PC-9 (cell line): ENCODE measurements around the gene SRPK2.

Source experiments
- CTCF ChIP-seq: fragments of 200-600 bp; sonication (generic); conservative IDR thresholded peaks from 2 replicates; pipeline ENCODE4 v1.6.1; 2017; ENCODE audit warnings: mixed run types, antibody characterized with exemption, mild to moderate bottlenecking, moderate library complexity
- EZH2 ChIP-seq: fragments of 200-600 bp; sonication (generic); IDR thresholded peaks from 2 replicates; pipeline ENCODE4 v1.8.0; 2017; ENCODE audit warnings: antibody characterized with exemption, low read depth

- TF ChIP-seq CTCF, result no peak
- no peak for TF ChIP-seq EZH2
These were observed 224.0 kb downstream of the SRPK2 start for GRCh38 chr7:105164751-105165150.
